ENCODE results near the gene APOA1.

Gene APOA1

GRCh38 chr11:116868066-116868465 lies 30.6 kb upstream of the APOA1 start:
- CTCF ChIA-PET: no interaction called here

GRCh38 chr11:116867619-116868018 lies 30.2 kb upstream of the APOA1 start:
- no peak for DNase-seq (ENCODE audit: low spot score)
- CTCF ChIA-PET: no interaction called here
- POLR2A ChIA-PET (ENCODE audit: low non-redundant PET): no interaction called here
- TF ChIP-seq, protein P1, sequence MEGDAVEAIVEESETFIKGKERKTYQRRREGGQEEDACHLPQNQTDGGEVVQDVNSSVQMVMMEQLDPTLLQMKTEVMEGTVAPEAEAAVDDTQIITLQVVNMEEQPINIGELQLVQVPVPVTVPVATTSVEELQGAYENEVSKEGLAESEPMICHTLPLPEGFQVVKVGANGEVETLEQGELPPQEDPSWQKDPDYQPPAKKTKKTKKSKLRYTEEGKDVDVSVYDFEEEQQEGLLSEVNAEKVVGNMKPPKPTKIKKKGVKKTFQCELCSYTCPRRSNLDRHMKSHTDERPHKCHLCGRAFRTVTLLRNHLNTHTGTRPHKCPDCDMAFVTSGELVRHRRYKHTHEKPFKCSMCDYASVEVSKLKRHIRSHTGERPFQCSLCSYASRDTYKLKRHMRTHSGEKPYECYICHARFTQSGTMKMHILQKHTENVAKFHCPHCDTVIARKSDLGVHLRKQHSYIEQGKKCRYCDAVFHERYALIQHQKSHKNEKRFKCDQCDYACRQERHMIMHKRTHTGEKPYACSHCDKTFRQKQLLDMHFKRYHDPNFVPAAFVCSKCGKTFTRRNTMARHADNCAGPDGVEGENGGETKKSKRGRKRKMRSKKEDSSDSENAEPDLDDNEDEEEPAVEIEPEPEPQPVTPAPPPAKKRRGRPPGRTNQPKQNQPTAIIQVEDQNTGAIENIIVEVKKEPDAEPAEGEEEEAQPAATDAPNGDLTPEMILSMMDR (conservative IDR thresholded peaks at IDR 0.05; ENCODE audit: low read depth): no peak
- H3K27ac ChIP-seq: no peak overlapping the region

More at GRCh38 chr11:116868066-116868465, 30.6 kb upstream of the APOA1 start:
- TF ChIP-seq, protein P1 (conservative IDR thresholded peaks at IDR 0.05; ENCODE audit: low read depth): no peak
- POLR2A ChIA-PET (ENCODE audit: low non-redundant PET): no interaction called here
- H3K27ac ChIP-seq: no peak overlapping the region
- no peak for DNase-seq (ENCODE audit: low spot score)

- POLR2A ChIA-PET (ENCODE audit: low non-redundant PET): no interaction called here
- TF ChIP-seq, protein P1 (conservative IDR thresholded peaks at IDR 0.05; ENCODE audit: low read depth): no peak
- CTCF ChIA-PET: interaction anchor here (1.8 kb wide), 1 partner anchor 239 kb away, joined by 5 read pairs; no protein-coding TSS in a partner anchor
- no peak overlapping the region for H3K27ac ChIP-seq
- DNase-seq (ENCODE audit: low spot score): no peak
These were observed 29.5 kb upstream of the APOA1 start for GRCh38 chr11:116866804-116867455.

- POLR2A ChIA-PET (ENCODE audit: low non-redundant PET): interaction anchor here (0.5 kb wide), 1 partner anchor 143 kb away, joined by 3 read pairs; no protein-coding TSS in a partner anchor
- no peak for DNase-seq (ENCODE audit: low spot score)
- TF ChIP-seq, protein P1 (conservative IDR thresholded peaks at IDR 0.05; ENCODE audit: low read depth): no peak
- no peak overlapping the region for H3K27ac ChIP-seq
- CTCF ChIA-PET: interaction anchor here (1.8 kb wide), 1 partner anchor 240 kb away, joined by 5 read pairs; no protein-coding TSS in a partner anchor
These were observed 28.3 kb upstream of the APOA1 start for GRCh38 chr11:116865696-116866095.

- TF ChIP-seq, protein P1 (conservative IDR thresholded peaks at IDR 0.05; ENCODE audit: low read depth): no peak
- H3K27ac ChIP-seq: no peak overlapping the region
- ChIA-PET CTCF (no interaction called here), POLR2A (ENCODE audit: low non-redundant PET) (no interaction called here)
- DNase-seq (ENCODE audit: low spot score): no peak
These were observed 27.1 kb upstream of the APOA1 start for GRCh38 chr11:116864531-116864930.

DNA sequence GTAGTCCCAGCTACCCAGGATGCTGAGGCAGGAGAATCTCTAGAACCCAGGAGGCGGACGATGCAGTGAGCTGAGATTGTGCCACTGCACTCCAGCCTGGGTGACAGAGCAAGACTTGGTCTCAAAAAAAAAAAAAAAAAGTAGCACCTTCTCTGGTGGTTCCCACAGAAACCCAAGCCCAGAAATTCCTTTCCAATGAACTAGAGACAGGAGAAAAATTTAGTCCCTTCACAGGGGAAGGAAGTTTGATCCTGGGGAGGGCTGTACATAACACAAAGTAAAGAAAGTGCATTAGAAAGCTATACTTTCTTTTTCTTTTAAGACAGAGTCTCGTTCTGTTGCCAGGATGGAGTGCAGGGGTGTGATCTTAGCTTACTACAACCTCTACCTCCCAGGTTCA lies 25.5 kb upstream of the APOA1 start:
- POLR2A ChIA-PET (ENCODE audit: low non-redundant PET): no interaction called here
- no peak overlapping the region for H3K27ac ChIP-seq

More for the DNA sequence above, 25.5 kb upstream of the APOA1 start:
- TF ChIP-seq, protein P1 (conservative IDR thresholded peaks at IDR 0.05; ENCODE audit: low read depth): no peak
- CTCF ChIA-PET: interaction anchor here (0.5 kb wide), 1 partner anchor 71 kb away, joined by 3 read pairs; no protein-coding TSS in a partner anchor
- no peak for DNase-seq (ENCODE audit: low spot score)
